ENCODE measurements around the gene MUC6. TPM values are rescaled to one million over a fixed set of nuclear protein-coding genes. Genes with fewer than 3 reads are reported as not detected.

MUC6 gene
- total and polyA plus RNA-seq, 9 of the 15 experiments (the other 6 are each of a cell fraction or from before 2014, with no cell fraction given), result not detected

GRCh38 chr11:1075341-1075911 lies 38.9 kb upstream of the MUC6 start (continued):
- TF ChIP-seq STAG1 (CRISPR knock-in tag; IDR thresholded peaks at IDR 0.05; ENCODE audit: borderline replicate concordance) (no peak), TRIM28 (IDR thresholded peaks at IDR 0.05) (no peak), HMG20A (CRISPR knock-in tag; conservative IDR thresholded peaks at IDR 0.05) (no peak), CREB3L1 (IDR thresholded peaks at IDR 0.05; ENCODE audit: borderline replicate concordance, low read depth) (no peak), PML (IDR thresholded peaks at IDR 0.05; ENCODE audit: low read length) (no peak), ZNF518B (CRISPR knock-in tag; IDR thresholded peaks at IDR 0.05) (no peak)
- TF ChIP-seq, protein P1, sequence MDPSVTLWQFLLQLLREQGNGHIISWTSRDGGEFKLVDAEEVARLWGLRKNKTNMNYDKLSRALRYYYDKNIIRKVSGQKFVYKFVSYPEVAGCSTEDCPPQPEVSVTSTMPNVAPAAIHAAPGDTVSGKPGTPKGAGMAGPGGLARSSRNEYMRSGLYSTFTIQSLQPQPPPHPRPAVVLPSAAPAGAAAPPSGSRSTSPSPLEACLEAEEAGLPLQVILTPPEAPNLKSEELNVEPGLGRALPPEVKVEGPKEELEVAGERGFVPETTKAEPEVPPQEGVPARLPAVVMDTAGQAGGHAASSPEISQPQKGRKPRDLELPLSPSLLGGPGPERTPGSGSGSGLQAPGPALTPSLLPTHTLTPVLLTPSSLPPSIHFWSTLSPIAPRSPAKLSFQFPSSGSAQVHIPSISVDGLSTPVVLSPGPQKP (CRISPR knock-in tag; IDR thresholded peaks at IDR 0.05), result no peak

Measured in K562 (cell line).